ELR (cell line): ENCODE data around the gene VWA8.

Experiments
- DNase-seq: peaks from one replicate; pipeline ENCODE4 v3.0.0-alpha.2; 2015; ENCODE audit warnings: low read depth

VWA8 gene

GRCh38 chr13:41960637-41961465 is at the start of gene VWA8:
Gene VWA8 (minus strand): TSS chr13:41961109. CDS start chr13:41961015, 94 bp downstream.
- DNase-seq = peak; percentile 89

GRCh38 chr13:42009057-42009456 is 48.1 kb upstream of the VWA8 start:
- DNase-seq = no peak

- DNase-seq = peak; percentile 50
These were observed 46.9 kb upstream of the VWA8 start for GRCh38 chr13:42007844-42008243.

GRCh38 chr13:42002066-42002465 is 41.2 kb upstream of the VWA8 start:
- no peak for DNase-seq

- peak; percentile 70 for DNase-seq
These were observed 40.7 kb upstream of the VWA8 start for GRCh38 chr13:42001580-42001979.

- DNase-seq = no peak
These were observed 39.9 kb upstream of the VWA8 start for GRCh38 chr13:42000846-42001245.

- DNase-seq = no peak
These were observed 36.5 kb upstream of the VWA8 start for GRCh38 chr13:41997396-41997795.

- peak; percentile 11 for DNase-seq
These were observed 35.0 kb upstream of the VWA8 start for GRCh38 chr13:41995946-41996345.

- no peak for DNase-seq
These were observed 34.4 kb upstream of the VWA8 start for GRCh38 chr13:41995336-41995735.

- no peak for DNase-seq
These were observed 33.8 kb upstream of the VWA8 start for GRCh38 chr13:41994696-41995095.

- no peak for DNase-seq
These were observed 31.0 kb upstream of the VWA8 start for GRCh38 chr13:41991936-41992335.

- no peak for DNase-seq
These were observed 27.3 kb upstream of the VWA8 start for GRCh38 chr13:41988244-41988643.

- peak; percentile 43 for DNase-seq
These were observed 25.0 kb upstream of the VWA8 start for GRCh38 chr13:41985788-41986508.

GRCh38 chr13:41981951-41982715 is 21.2 kb upstream of the VWA8 start:
- DNase-seq = no peak

GRCh38 chr13:41978007-41978406 is 17.1 kb upstream of the VWA8 start:
- DNase-seq = no peak

GRCh38 chr13:41976476-41976875 is 15.6 kb upstream of the VWA8 start:
- DNase-seq = no peak

- no peak for DNase-seq
These were observed 13.5 kb upstream of the VWA8 start for GRCh38 chr13:41974262-41974900.

- no peak for DNase-seq
These were observed 12.4 kb upstream of the VWA8 start for GRCh38 chr13:41973247-41973741.

GRCh38 chr13:41971848-41972247 is 10.9 kb upstream of the VWA8 start:
- DNase-seq = no peak

- DNase-seq = no peak
These were observed 10.0 kb upstream of the VWA8 start for GRCh38 chr13:41970918-41971317.

- DNase-seq = no peak
These were observed 9.1 kb upstream of the VWA8 start for GRCh38 chr13:41970022-41970421.

GRCh38 chr13:41969072-41969471 is 8.2 kb upstream of the VWA8 start:
- no peak for DNase-seq
